Astrocyte of the spinal cord (primary cell): ENCODE data around the gene ZMYM2.

ENCODE experiments used
- DNase-seq: peaks from one replicate; pipeline ENCODE4 v3.0.0; 2011; ENCODE audit warnings: low read depth, low spot score
- H3K4me3 ChIP-seq: 2 replicates; pipeline ENCODE4 v1.5.1; 2011; ENCODE audit warnings: low read depth, mild to moderate bottlenecking, low read length, moderate library complexity
- in situ Hi-C: cut with HindIII; loops from 2 replicates; pipeline ENCODE4 v1.10.0; 2017; ENCODE audit warnings: low sequenced_read_pairs
- TF ChIP-seq, protein P1 (sequence below): IDR thresholded peaks from 2 replicates; pipeline ENCODE4 v1.5.1; 2012; ENCODE audit warnings: low read depth, mild to moderate bottlenecking, low read length, inconsistent platforms

The ZMYM2 gene

GRCh38 chr13:20069956-20070355, 111.4 kb downstream of the ZMYM2 start:
- in situ Hi-C loops: no loop called here
- TF ChIP-seq, protein P1, sequence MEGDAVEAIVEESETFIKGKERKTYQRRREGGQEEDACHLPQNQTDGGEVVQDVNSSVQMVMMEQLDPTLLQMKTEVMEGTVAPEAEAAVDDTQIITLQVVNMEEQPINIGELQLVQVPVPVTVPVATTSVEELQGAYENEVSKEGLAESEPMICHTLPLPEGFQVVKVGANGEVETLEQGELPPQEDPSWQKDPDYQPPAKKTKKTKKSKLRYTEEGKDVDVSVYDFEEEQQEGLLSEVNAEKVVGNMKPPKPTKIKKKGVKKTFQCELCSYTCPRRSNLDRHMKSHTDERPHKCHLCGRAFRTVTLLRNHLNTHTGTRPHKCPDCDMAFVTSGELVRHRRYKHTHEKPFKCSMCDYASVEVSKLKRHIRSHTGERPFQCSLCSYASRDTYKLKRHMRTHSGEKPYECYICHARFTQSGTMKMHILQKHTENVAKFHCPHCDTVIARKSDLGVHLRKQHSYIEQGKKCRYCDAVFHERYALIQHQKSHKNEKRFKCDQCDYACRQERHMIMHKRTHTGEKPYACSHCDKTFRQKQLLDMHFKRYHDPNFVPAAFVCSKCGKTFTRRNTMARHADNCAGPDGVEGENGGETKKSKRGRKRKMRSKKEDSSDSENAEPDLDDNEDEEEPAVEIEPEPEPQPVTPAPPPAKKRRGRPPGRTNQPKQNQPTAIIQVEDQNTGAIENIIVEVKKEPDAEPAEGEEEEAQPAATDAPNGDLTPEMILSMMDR: no peak
- no peak overlapping the region for H3K4me3 ChIP-seq
- no peak for DNase-seq

GRCh38 chr13:20073775-20074174, 115.2 kb downstream of the ZMYM2 start:
- in situ Hi-C loops: no loop called here
- no peak for DNase-seq
- TF ChIP-seq, protein P1: no peak
- H3K4me3 ChIP-seq: no peak overlapping the region

- no peak for DNase-seq
- H3K4me3 ChIP-seq: no peak overlapping the region
- TF ChIP-seq, protein P1: no peak
- in situ Hi-C loops: no loop called here
Observed at GRCh38 chr13:20074966-20075365, 116.4 kb downstream of the ZMYM2 start.

GRCh38 chr13:20077086-20077485, 118.6 kb downstream of the ZMYM2 start:
- in situ Hi-C loops: no loop called here
- no peak overlapping the region for H3K4me3 ChIP-seq
- TF ChIP-seq, protein P1: no peak
- DNase-seq: no peak

DNA sequence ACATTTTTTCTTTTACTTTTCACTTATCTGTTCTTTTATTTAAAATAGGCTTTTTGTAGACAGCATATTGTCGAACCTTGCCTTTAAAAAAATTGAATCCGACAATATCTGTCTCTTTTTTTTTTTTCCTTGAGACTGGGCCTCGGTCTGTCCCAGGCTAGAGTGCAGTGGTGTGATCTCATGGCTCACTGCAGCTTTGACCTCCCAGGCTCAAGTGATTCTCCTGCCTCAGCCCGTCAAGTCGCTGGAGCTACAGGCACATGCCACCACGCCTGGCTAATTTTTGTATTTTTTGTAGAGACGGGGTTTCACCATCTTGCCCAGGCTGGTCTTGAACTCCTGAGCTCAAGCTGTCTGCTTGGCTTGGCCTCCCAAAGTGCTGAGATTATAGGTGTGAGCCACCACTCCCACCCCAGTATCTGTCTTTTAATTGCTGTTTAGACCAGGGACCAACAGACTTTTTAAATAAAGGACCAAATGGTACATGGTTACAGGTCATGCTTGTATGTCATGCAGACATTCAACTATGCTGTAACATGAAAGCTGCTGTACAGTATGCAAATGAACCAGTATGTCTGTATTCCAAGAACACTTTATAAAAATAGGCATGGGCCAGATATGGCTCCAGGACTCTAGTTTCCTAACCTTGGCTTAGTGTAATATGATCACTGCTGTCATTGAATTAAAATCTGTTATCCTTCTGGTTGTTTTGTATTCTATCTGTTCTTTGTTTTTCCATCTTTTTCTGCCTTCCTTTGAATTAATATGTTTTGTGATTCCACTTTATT, 122.0 kb downstream of the ZMYM2 start:
- DNase-seq: no peak
- H3K4me3 ChIP-seq: no peak overlapping the region
- TF ChIP-seq, protein P1: no peak
- in situ Hi-C loops: no loop called here

- H3K4me3 ChIP-seq: no peak overlapping the region
- DNase-seq: no peak
- TF ChIP-seq, protein P1: no peak
- in situ Hi-C loops: no loop called here
Observed at GRCh38 chr13:20090349-20090748, 131.8 kb downstream of the ZMYM2 start.

- in situ Hi-C loops: no loop called here
- no peak overlapping the region for H3K4me3 ChIP-seq
- no peak for DNase-seq
- TF ChIP-seq, protein P1: no peak
Observed at GRCh38 chr13:20093951-20094350, 135.4 kb downstream of the ZMYM2 start.
